HG03097 (cell line): ENCODE data around the gene USF2.

Source experiments
- ATAC-seq: cut with Tn5 transposase; IDR thresholded peaks from one replicate; pipeline ENCODE4 v1.9.1; 2021; ENCODE audit not compliant: unreplicated experiment, low FRiP score

USF2 gene

GRCh38 chr19:35265126-35265899 is 3.4 kb upstream of the USF2 start:
- no peak for ATAC-seq

DNA sequence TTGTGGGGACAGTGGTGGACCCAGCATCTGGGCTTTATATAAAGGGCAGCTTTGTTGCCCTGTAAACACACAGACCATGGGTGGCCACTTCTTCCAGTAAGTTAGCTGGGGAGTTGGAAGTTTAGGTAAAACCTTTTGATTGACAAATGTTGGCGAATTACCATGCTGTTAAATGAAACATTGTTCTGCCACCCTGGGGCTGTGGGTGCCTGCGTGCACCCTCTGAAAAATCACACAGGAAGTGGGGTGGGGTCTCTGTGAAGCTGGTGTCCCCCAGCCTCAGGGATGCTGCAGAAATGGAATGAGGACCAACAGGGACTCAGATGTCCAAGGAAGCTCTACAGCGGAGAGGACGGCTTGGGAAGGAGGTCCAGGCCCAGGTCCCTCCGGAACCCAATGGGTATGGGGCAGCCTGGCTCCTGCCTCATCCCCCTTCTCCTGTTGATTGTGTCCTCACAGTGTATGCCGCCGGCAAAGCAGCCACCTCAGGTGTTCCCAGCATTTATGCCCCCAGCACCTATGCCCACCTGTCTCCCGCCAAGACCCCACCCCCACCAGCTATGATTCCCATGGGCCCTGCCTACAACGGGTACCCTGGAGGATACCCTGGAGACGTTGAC is 2.8 kb upstream of the USF2 start:
- ATAC-seq, result no peak

GRCh38 chr19:35266520-35267352 is 2.0 kb upstream of the USF2 start:
- ATAC-seq, result no peak

- no peak for ATAC-seq
Observed at GRCh38 chr19:35267353-35267817, 1.4 kb upstream of the USF2 start.

DNA sequence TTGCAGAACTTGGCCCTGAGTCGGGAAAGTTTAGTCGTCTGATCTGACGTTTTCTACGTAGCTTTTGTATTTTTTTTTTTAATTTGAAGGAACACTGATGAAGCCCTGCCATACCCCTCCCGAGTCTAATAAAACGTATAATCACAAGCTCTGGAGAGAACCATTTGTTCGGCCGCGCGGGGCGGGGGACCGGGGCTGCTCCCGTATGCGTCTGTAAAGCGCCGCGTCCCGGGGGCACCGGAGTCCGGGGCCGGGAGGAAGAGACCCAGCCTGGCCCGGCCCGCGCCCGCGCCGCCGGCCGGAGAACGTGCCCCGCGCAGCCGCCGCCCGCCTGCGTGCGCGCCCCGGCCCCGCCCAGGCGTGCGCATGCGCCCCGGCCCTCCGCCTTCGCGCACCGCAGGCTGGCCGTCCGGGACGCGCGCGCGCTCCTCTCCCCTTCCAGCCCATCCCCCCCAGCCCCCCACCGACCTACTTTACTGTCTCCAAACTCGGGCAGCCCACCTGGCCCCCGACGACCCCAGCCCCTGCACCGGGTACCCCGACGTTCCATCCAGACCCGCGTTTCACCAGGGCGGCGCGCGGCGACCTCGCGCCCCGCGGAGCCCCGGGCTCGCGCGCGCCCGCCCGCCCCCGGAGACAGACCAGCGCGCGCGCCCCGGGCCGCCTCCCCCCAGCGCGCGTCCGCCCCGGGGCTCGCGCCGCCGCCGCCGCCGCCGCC is 785 bp upstream of the USF2 start:
- peak; percentile 38 for ATAC-seq

GRCh38 chr19:35269438-35270117 is 816 bp downstream of the USF2 start:
- ATAC-seq, result peak; percentile 54

GRCh38 chr19:35270381-35270811 is 1.6 kb downstream of the USF2 start:
- no peak for ATAC-seq

- no peak for ATAC-seq
Observed at GRCh38 chr19:35271546-35271945, 2.8 kb downstream of the USF2 start.

DNA sequence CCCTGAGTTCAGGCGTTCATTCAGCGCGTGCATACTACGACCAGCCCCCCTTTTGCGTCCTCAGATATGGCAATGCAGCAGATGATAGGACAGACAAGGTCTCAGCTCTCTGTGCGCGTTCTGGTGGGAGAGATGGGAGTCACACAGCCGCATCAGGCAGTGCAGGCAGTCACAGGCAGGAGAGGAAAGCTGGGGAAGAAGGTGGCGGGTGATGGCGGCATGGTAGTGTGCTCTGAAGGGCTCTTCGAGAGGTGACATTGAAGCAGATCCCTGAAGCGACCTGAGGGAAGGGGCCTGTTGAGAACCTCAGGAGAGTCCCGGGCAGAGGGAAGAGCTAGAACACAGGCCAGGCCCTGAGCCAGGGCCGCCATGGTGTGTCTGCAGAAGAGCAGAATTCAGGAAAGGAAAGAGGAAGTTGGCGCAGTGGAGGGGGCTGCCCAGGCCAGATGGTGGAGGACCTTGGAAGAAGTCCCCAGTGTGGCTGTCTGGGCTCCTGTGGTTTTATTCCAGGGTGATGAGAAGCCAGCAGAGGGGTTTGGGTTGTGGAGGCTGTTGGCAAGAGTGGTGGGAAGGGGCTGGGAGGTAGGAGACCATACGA is 3.5 kb downstream of the USF2 start:
- ATAC-seq, result no peak

DNA sequence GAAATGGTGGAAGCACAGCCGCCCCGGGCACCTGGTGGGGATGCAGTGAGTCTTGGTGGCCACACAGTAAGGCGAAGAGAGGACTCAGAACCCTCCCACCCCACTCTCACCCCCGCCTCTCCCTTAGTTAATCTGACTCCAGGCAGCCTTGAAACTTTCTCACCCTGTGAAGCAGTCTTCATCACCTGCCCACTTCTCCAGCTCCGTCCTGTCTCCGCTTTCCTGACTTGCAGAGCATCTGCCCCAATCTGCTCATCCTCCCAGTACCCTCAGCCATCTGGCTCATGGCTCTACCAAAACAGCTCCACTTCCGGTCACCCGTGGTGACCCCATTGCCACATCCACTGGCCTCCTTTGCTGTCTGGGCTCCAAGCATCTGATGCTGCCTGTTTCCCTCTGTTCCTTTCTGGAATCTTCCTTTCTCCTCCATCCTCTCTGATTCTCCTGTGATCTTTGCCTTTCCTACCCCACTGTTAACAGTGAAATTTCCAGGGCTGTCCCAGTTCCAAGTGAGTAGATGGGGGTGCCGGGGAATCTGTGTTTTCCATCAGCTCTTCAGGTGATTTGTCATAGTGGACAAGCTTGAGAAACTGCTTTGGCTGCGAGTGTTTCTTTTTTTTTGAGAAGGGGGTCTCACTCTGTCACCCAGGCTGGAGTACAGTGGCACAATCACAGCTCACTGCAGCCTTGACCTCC is 4.3 kb downstream of the USF2 start:
- ATAC-seq, result no peak

DNA sequence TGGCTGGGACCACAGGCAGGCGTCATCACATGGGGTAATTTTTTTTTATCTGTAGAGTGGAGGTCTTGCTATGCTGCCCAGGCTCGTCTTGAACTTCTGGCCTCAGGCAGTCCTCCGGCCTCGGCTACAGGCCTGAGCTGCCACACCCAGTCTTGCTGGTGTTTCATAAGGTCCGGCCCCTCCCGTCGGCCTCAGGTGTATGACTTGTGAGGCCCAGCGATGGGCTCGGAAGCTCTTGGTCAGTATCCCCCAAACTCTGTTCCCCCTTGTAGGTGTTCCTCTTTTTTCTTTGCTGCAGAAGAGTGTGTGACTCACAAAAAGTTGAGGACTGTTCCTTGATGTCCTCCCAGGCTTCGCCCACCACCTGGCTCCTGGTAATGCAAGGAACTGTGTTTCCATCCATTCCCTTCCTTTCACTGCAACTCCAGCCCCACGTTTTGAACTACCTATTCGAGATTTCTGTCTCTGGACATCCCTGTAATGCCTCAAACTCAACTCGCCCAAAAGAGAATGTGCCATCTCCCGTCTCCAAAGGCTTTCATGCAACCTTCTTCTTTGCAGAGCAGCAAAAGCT is 5.0 kb downstream of the USF2 start:
- no peak for ATAC-seq

GRCh38 chr19:35274323-35274722 is 5.6 kb downstream of the USF2 start:
- ATAC-seq, result no peak

- ATAC-seq, result no peak
Observed at GRCh38 chr19:35276706-35277281, 8.0 kb downstream of the USF2 start.

GRCh38 chr19:35278578-35279284 is 10.0 kb downstream of the USF2 start:
- no peak for ATAC-seq

DNA sequence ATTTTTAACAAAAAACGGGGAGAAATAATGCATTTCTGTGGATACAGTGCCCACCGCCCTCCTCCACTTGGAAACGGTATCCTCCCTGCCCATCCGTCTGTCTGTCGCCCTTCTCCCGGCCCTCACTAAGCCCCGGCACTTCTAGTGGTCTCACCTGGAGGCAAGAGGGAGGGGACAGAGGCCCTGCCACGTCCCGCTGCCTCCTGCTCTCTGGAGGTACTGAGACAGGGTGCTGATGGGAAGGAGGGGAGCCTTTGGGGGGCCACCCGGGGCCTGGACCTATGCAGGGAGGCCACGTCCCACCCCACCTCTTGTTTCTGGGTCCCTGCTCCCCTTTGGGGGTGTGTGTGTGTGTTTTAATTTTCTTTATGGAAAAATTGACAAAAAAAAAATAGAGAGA is 10.6 kb downstream of the USF2 start:
- ATAC-seq, result no peak

DNA sequence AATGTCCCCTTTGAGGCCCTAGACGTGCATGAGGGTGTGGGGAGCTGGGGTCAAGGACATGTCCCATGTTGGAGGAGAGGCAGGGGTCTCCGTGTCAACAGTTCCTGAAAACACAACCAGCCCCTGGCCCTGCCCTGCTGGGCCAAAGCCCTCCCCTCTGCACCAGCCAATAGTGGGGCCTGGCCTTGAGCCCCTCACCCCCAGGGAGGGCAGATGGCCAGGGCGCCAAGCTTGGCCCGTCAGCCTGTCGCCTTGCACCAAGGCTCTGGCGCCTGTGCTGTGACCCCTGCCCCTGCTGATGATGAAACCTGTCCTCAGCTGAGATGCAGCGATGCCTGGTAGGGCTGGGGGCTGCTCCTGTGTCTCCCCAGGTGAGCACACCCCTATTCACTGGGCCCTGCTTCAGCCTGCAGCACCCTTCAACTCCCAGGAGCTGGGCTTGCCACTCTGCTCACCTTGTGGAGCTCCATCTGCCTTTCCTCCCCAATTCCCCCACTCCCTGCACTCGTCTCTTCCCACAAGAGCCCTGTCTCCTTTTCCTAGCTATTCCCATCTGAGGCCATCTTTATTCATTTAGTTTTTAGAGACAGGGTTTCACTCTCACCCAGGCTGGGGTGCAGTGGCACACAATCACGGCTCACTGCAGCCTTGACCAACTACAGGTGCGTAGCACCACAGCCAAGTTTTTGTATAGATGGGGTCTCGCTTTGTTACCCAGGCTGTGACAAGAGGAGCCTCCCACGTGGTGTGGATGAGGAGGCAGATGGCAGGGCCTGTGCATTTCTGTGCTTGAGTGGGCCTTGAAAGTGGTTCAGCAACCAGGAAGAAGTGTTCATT is 11.4 kb downstream of the USF2 start:
- ATAC-seq, result no peak

GRCh38 chr19:35281303-35281702 is 12.5 kb downstream of the USF2 start:
- ATAC-seq, result no peak
